ENCODE measurements around the gene GPR107. TPM values are rescaled to one million over a fixed set of nuclear protein-coding genes. Genes with fewer than 3 reads are reported as not detected.

Gene GPR107
- total RNA-seq, 2 experiments from 2014 or later, result 10.4 to 24.3 TPM

- H3K79me2 ChIP-seq (ENCODE audit: insufficient read depth, low read depth, low read length), result no peaks in the 10 kb centered on the region
- no TSS peak for BruUV-seq (replicated peaks)
- no peaks in the 10 kb centered on the region for H4K20me1 ChIP-seq (ENCODE audit: insufficient read depth, low read length)
- TF ChIP-seq CTCF (conservative IDR thresholded peaks at IDR 0.05; ENCODE audit: low read length) (no peak), EZH2phosphoT487 (IDR thresholded peaks at IDR 0.05; ENCODE audit: borderline replicate concordance, low read depth, low read length) (no peak)
- H2AFZ ChIP-seq (ENCODE audit: low read length), result no peak overlapping the region
- ChIA-PET CTCF (ENCODE audit: unreplicated experiment) (no interaction called here), POLR2A (no interaction called here)
- no peaks in the 10 kb centered on the region for H3K9me3 ChIP-seq (ENCODE audit: low read length)
- no peaks in the 10 kb centered on the region for H3K9me2 ChIP-seq (ENCODE audit: insufficient read depth, low read length)
- H3K4me2 ChIP-seq (ENCODE audit: low read length), result no peak overlapping the region
- H3K4me3 ChIP-seq (ENCODE audit: low read depth, low read length, poor library complexity, severe bottlenecking), result no peak overlapping the region
- H3K27ac ChIP-seq (ENCODE audit: low read depth, low read length, poor library complexity, severe bottlenecking), result no peak overlapping the region
- H3K4me1 ChIP-seq (ENCODE audit: insufficient read depth, low read length, poor library complexity, severe bottlenecking), result no peaks in the 10 kb centered on the region
- no peak for DNase-seq (ENCODE audit: low spot score)
- intact Hi-C loops (cut with micrococcal nuclease; ENCODE audit: unreplicated experiment), result no loop called here
- H3K36me3 ChIP-seq (ENCODE audit: insufficient read depth, low read length), result peaks cover 62% of the 10 kb centered on the region
Observed at GRCh38 chr9:130089141-130089540, 35.4 kb downstream of the GPR107 start.

GRCh38 chr9:130090915-130091314, 37.2 kb downstream of the GPR107 start:
- DNase-seq (ENCODE audit: low spot score), result no peak
- no peak overlapping the region for H3K4me3 ChIP-seq (ENCODE audit: low read depth, low read length, poor library complexity, severe bottlenecking)
- POLR2A ChIA-PET, result no interaction called here
- no peaks in the 10 kb centered on the region for H3K9me3 ChIP-seq (ENCODE audit: low read length)
- H4K20me1 ChIP-seq (ENCODE audit: insufficient read depth, low read length), result no peaks in the 10 kb centered on the region
- TF ChIP-seq EZH2phosphoT487 (IDR thresholded peaks at IDR 0.05; ENCODE audit: borderline replicate concordance, low read depth, low read length) (no peak), CTCF (conservative IDR thresholded peaks at IDR 0.05; ENCODE audit: low read length) (no peak)
- no peak overlapping the region for H2AFZ ChIP-seq (ENCODE audit: low read length)
- CTCF ChIA-PET (ENCODE audit: unreplicated experiment), result no interaction called here
- intact Hi-C loops (cut with micrococcal nuclease; ENCODE audit: unreplicated experiment), result no loop called here
- no peak overlapping the region for H3K27ac ChIP-seq (ENCODE audit: low read depth, low read length, poor library complexity, severe bottlenecking)
- no peak overlapping the region for H3K4me2 ChIP-seq (ENCODE audit: low read length)
- peaks cover 79% of the 10 kb centered on the region for H3K36me3 ChIP-seq (ENCODE audit: insufficient read depth, low read length)
- H3K9me2 ChIP-seq (ENCODE audit: insufficient read depth, low read length), result no peaks in the 10 kb centered on the region
- BruUV-seq (replicated peaks), result no TSS peak
- H3K4me1 ChIP-seq (ENCODE audit: insufficient read depth, low read length, poor library complexity, severe bottlenecking), result no peaks in the 10 kb centered on the region
- H3K79me2 ChIP-seq (ENCODE audit: insufficient read depth, low read depth, low read length), result no peaks in the 10 kb centered on the region

- no peak overlapping the region for H2AFZ ChIP-seq (ENCODE audit: low read length)
- CTCF ChIA-PET (ENCODE audit: unreplicated experiment), result no interaction called here
- no peak overlapping the region for H3K4me3 ChIP-seq (ENCODE audit: low read depth, low read length, poor library complexity, severe bottlenecking)
- no peaks in the 10 kb centered on the region for H3K4me1 ChIP-seq (ENCODE audit: insufficient read depth, low read length, poor library complexity, severe bottlenecking)
- no peaks in the 10 kb centered on the region for H3K79me2 ChIP-seq (ENCODE audit: insufficient read depth, low read depth, low read length)
- DNase-seq (ENCODE audit: low spot score), result no peak
- H3K9me3 ChIP-seq (ENCODE audit: low read length), result no peaks in the 10 kb centered on the region
- intact Hi-C loops (cut with micrococcal nuclease; ENCODE audit: unreplicated experiment), result no loop called here
- no peak overlapping the region for H3K27ac ChIP-seq (ENCODE audit: low read depth, low read length, poor library complexity, severe bottlenecking)
- no TSS peak for BruUV-seq (replicated peaks)
- TF ChIP-seq EZH2phosphoT487 (IDR thresholded peaks at IDR 0.05; ENCODE audit: borderline replicate concordance, low read depth, low read length) (no peak), CTCF (conservative IDR thresholded peaks at IDR 0.05; ENCODE audit: low read length) (no peak)
- no peak overlapping the region for H3K4me2 ChIP-seq (ENCODE audit: low read length)
- H3K9me2 ChIP-seq (ENCODE audit: insufficient read depth, low read length), result no peaks in the 10 kb centered on the region
- POLR2A ChIA-PET, result interaction anchor here (0.6 kb wide), 1 partner anchor 587 kb away, joined by 4 read pairs; no protein-coding TSS in a partner anchor
- H3K36me3 ChIP-seq (ENCODE audit: insufficient read depth, low read length), result peaks cover 74% of the 10 kb centered on the region
- no peaks in the 10 kb centered on the region for H4K20me1 ChIP-seq (ENCODE audit: insufficient read depth, low read length)
Observed at GRCh38 chr9:130092910-130093309, 39.2 kb downstream of the GPR107 start.
